HG02884 (cell line): Measurements from ENCODE around the gene ALDH1A1.
"Not testable (repeated sequence)": the region's sequence is repeated elsewhere in the genome, so short reads cannot be mapped to it uniquely, and the experiment has no call there.

Source experiments
- ATAC-seq: cut with Tn5 transposase; IDR thresholded peaks from one replicate; pipeline ENCODE4 v1.9.1; 2021; ENCODE audit warnings: mild to moderate bottlenecking, moderate library complexity; ENCODE audit not compliant: unreplicated experiment

The ALDH1A1 gene

DNA sequence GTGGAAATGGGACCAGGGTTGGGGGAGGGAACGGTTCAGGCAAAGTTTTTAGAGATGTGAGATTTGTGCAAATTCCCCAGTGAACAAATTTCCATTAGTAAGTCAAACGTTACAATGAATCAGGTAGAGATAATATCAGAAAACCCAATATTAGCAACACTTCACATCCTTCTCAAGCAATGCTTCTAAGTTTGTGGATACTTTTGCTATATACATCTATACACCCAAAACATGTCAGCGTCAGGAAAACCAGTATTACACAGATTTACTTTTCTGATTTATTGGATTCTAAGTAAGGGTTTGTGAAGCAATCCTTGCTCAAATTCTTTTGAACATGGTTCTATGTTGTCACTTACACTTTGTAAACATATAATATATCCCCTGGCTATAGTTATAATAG lies 6.5 kb downstream of the ALDH1A1 start:
- no peak for ATAC-seq

DNA sequence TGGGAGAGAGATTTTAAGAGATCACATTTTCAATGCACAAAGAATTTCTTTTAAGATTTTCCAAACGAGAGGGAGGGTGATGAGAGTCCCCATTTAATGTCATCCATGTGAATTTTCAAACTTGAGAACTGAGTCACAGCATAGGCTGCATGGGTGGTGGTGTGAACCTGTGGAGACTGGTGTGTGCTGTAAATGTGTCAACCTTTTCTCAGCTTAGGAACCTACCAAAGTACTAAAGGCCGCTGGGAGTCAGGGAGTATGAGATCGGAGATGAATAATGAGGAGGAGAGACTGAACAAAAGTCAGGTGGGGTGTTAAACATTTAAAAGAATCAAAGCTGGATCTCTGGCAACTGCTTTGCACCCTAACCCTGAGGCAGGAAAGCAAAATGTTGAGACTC lies 7.5 kb downstream of the ALDH1A1 start:
- no peak for ATAC-seq

DNA sequence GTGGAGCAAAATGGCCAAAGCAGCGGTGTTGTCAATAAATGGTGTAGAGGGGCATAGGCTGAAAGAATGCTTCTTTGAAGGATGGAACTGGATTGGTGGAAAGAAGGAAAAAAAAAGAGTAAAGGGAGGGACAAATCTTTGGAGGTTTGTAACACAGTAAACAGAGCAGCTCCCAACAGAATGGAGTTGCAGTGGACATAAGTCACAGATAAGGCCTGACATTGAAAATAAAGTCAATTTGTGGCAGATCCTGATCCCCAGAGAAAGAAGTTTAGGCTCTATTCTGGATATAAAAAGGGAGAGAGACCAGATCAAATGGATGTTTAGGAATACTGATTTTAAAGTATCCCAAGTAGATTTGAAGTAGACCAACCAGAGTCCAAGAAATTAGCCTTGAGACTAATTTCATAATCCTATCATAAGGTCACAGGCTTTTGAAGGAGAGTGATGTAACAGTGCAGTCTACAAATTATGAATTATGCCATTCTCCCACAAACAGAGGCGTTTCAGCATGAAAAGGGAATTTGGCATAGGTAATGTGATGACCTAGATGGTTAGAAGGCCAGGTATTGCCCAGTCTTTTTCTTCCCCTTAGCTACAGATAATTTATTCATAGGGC lies 8.9 kb downstream of the ALDH1A1 start:
- ATAC-seq = no peak

DNA sequence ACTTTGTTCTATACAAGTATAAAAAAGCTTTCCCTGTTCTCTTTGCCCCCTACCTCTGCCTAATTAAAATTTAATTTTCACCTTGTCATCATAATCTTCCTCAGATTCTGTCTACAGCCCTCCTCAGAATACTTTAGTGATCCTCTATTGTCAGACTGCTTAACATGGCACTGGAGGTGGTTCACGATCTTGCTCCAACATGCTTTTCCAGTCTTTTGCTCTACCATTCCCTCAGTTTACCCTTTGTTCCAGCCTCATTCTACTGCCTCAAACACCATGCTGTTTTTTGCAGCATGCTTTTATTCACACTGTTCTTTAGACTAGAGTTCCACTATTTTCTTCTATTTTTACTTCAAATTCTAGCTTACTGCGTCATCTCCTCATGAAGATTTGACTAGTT lies 10.4 kb downstream of the ALDH1A1 start:
- ATAC-seq = no peak

DNA sequence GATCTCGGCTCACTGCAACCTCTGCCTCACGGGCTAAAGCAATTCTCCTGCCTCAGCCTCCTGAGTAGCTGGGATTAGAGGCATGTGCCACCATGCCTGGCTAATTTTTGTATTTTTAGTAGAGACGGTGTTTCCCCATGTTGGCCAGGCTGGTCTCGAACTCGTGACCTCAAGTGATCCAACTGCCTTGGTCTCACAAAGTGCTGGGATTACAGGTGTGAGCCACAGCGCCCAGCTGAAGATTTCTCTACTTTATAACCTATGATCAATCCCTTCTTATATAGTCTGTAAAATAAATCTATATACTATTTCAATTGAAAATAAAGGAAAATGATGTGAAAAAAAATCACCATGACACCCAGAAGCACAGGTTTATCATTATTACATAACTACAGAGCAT lies 13.3 kb downstream of the ALDH1A1 start:
- not testable (repeated sequence) for ATAC-seq

DNA sequence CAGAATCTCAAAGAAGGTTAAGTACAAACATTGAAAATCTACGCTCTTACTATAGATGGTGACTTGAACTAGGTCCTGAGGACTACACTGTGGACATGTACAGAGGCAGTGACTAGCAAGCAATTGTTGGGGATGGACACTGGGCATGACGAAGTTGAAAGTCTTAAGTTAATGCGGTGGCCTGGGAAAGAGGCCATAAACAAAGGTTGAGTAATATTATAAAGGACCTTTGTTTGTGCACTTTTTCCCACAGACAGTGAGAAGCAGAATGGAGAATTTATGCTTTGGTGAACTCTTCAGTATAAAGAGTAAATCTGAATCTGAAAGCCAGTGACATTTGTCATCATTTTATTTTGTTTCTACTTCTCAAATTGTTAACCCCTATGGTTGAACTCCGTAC lies 15.3 kb downstream of the ALDH1A1 start:
- ATAC-seq = no peak

DNA sequence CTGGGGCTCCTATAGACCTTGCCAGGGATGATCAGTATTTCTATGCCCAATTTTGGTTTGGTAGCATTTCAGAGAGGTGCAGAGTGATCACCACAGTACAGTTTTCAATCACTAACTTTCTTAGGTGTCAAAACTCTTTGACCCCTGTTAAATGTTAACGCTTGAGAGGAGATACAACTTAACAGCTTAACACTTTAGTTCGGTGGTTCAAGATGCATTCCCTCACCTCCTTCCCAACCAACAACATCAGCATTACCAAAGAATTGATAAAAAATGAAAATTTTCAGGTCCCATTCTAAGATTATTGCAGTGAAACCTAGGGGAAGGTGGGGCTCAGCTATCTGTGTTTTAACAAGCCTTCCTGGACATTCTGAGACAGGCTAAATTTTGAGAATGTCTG lies 16.2 kb downstream of the ALDH1A1 start:
- no peak for ATAC-seq

DNA sequence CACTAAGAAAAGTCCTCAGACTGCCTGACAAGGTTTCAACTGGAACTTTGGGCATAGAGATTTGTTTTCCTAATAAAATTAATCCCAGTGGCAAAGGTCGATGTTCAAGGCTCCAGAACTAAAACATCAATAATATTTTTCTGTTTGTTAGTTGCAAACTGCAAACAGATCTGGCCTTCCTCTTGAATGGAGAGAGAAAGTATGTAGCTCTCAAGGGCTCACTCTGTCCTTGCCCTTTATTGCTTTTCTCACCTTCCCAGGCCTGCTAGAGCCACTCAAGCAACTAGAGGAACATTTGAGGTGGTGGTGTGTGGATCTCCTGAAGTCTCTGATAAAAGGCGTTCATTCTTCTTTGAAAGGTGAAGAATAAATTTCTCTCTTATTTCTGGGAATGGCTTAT lies 16.6 kb downstream of the ALDH1A1 start:
- ATAC-seq = no peak

DNA sequence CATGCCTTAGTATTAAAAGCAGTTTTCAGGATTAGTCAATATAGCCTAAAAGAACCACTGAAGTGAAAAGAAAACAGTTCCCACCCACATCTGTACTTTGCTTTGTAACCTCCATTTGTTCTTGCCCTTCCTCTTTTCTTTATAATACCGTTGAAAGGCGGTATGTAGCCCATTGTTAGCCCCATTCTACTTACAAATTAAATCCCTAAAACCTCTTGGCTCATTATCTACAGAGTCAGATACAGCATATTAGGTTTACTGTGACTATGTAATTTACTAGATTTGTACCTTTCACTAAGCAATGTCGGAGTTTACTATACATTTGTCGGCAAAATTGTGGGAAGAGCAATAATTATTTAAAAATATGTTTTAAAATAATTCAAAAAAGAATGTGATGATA lies 17.3 kb downstream of the ALDH1A1 start:
- no peak for ATAC-seq

DNA sequence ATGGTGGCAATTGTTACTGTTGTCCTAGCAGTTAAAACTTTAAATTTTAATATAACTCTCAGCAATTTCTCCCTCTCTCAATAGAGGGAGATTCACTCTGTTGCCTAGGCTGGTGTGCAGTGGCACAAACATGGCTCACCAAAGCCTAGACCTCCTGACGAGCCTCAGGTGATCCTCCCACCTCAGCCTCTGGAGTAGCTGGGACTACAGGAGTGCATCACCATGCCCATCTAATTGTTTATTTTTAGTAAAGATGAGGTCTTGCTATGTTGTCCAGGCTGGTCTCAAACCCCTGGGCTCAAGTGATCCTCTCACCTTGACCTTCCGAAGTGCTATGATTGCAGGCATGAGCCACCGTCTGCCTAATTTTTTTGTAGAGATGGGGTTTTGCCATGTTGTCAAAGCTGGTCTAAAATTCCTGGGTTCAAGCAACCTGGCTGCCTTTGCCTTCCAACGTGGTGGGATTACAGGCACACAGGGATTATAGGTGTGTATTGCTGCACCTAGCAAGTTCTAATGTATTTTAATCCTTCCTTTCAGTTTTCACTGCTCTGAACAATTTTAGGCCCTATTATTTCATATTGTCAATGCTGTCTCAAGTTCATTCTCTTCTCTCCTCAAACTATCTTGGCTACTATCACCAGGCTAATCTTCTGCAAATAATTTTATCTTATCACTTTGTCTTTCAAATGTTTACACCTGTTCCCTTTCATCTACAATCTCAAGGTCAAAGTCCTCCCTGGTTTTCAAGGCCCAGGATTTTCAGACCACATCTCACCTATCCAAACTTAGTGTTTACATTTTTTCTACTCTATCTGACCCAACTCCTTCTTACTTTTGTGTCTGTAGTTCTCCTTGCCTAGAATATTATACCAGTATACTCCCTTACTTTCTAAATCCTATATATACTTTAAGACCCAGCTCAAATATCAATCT lies 18.9 kb downstream of the ALDH1A1 start:
- ATAC-seq = no peak

DNA sequence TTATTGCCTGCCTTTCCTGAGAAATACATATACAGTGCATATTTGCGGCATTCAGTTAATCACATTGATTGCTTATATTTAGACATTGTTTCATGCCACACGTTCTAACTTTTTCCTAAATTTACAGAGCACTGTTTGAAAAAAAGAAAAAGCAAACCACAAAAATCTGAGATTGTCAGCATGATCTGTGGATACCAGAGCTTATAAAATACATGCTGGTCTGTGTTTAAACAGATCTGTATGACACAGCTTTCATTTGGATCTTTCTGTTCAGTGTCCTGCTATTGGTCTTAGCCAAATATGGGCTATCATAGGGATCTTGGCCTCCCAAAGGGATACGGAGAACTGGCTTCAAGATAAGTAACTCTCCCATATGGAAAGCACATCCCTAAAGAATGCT lies 20.2 kb downstream of the ALDH1A1 start:
- ATAC-seq = no peak

DNA sequence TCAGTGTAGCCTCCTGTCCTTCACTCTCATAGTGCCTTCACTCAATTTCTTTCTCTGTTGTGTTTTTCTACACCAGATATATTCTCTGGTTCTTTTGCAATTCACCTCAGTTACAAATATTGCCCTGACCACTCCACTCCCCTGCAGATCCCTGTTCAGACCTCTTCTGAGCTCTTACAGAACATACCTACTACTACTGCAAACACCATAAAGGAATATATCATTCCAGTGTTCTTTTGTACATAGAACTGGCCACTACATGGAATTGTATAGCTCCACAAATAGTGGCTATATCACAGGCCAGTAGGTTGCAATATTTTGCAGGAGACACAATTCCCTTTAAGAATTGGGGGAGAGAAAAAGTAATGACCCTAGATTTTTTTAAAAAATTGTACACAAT lies 21.0 kb downstream of the ALDH1A1 start:
- no peak for ATAC-seq

DNA sequence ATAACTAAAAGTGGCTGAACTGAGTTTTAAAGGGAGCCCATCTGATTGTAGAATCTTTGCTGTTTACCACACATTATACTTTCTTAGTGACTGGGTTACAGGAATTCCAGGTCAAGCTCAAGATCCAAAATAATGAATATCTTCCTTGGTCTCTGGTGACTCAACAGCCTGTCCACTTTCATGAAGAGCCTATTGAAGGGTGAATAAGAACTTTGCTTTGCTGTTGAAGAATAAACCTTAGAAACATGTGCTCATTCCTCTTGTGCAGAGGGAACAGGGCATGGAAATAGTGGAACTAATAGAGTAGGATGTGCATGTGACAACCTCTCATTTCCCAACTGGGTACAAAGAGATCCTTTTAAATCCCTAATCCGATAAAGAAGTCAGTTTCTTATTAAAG lies 21.4 kb downstream of the ALDH1A1 start:
- ATAC-seq = no peak

DNA sequence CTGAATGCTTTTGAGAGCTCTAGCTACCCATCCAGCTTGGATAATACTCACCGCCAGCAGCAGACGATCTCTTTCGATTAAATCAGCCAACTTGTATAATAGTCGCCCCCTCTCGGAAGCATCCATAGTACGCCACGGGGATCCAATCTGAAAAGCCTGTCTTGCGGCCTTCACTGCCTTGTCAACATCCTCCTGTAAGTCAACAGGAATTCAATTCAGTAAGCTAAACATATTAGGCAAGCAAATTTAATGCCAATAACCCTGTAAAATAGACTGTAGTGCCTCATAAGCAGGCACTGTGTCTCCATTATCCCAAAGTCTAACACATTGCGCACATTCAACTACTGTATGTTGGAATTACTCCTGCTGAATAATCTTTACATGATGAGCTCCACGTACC lies 22.0 kb downstream of the ALDH1A1 start:
- ATAC-seq = no peak

DNA sequence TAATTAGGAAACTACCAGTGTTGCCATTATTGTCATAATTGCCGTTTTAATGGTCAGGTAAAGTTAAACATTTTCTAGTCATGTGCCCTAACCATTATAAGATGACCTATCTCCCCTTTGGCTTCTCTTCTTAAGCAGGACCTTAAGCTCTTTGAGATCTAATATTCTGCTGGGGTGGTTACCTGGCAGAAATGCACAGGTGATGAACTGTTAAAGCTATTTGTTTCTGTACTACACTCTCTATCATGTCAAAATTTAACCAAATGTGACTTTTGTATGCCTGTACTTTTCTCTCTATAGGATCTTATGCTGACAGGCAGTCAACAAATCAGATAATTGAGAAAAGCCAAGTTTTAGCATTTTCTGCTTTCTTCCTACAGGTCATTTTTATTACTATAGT lies 23.3 kb downstream of the ALDH1A1 start:
- ATAC-seq = no peak

DNA sequence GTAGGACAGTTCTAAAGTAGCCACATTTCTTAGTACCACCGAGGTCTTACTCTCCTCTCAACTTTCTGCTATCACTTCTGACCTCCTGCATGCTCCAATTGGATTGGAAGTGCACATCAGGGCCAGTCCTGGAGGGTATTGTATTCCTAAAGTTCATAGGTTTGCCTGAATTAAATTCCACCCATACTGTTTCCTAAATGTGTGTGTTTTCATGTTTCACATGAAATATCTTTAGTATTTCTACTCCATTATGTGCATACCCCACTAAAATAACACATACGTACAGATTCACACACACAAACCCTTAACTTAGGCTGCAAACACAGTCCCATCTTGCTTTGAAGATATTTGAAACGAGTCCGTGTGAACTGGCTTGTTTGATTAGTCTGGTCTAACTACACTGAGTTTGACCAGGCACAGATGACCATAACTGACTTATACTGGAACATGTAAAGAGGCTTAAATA lies 24.8 kb downstream of the ALDH1A1 start:
- no peak for ATAC-seq

DNA sequence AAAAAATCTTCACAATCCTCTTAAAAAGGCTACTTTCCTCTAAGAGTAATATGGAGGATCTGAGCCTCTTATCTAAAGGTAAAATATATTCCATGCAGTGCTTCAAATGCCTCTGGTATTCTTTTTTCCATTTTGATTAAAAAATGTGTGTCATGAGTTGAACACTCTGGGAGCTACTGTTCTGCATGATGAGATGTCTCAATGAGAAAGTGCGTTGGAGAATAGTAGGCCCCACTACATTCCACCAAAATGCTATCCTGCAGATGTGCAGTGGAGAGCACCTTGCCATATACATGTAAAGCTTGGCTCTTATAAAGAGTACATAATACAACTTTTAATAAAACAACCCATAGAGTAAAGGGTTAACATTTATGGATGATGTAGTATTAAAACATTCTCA lies 26.3 kb downstream of the ALDH1A1 start:
- no peak for ATAC-seq

DNA sequence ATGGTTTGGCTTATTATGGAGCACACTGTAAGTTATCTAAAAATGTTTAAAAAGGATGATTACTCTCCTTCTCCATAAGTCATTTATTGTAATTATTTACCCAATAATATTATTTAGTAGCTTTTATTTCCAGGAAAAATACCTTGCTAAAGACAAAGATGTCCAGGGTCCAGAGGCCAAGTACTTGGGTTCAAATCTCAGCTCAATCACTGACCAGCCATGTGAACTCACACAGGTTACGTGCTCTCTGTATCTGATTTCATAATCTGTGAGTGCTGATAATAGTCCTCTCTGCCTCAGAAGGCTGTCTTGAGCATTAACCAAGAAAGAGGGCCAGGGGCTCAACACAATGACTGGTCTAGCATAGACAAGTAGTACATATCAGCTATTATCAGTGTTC lies 27.0 kb downstream of the ALDH1A1 start:
- ATAC-seq = no peak

DNA sequence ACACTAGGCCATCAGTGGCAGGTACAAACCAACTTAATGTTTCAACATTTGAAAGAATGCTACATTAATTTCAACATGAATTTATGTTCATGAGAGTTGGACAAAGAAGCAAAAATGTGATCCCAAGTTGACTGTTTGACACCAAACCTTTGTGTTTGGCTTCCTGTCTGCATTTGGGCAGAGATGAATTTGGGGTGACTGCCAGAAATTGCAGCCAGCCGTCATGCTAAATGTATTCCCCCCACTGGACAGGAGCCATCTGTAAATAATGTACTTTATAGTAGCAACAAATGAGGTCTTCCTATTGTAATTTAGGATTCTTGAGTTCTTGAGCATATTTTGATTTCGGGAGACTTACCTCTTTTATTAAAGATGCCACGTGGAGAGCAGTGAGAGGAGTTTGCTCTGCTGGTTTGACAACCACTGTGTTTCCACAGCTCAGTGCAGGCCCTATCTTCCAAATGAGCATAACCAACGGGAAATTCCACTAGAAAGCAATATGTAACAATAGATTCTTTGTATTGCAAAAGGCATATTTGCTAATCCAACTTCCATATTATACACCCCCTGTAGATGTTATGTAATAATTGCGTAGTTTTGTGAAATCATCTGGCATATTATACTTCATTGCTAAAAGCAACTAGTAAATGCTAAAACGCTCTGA lies 27.6 kb downstream of the ALDH1A1 start:
- ATAC-seq = no peak

DNA sequence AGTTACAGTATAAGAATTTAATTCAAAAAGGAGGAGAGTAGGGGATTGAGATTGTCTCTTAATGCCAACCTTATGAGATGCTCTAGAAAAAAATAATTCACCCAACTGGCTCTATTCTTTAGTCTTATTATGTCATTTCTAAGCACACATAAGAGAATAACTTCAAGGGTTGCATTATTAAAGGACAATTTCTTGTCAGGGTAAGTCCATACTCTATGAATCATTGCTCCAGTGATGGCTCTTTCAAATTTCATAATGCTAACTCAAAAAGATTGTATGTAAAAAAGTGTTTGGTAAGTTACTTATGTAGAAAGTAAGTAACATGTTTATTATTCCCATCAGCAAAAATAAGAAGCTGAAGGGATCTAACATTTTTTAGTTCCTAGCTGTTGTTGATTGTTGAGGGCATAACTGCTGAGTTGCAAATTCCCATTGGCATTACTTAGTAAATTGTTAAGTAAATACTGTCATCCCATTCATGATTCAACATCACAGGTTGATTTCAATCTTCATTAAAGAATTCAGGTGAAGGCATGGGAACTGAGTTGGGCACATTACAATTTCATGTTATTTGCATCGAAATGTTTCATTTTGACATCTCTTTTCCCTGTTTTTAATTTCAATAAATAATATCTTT lies 28.6 kb downstream of the ALDH1A1 start:
- ATAC-seq = no peak

DNA sequence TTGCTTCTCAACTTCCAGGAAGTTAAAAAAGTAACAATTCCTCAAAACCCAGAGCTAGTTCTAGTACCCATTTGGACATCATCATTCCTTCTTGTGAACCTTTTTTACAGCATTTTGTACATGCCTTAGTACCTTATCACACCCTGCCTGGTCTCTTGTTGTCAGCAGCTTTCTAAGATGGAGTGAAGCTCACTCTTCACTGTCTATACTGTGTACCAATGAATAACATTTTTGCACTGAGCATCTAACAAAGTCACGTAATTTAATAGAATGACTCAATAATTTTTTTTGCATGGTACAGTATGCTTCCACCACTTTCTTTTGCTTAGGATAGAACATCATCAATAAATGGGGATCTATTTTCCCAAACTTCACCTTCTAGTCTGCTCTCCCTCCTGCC lies 29.8 kb downstream of the ALDH1A1 start:
- no peak for ATAC-seq
